ENCODE measurements around the gene TEK.

The TEK gene

GRCh38 chr9:27118916-27119315 is 9.9 kb downstream of the TEK start:
- no peak for DNase-seq (ENCODE audit: low read depth in 4 of 4, low spot score in 1 of 4)

- DNase-seq (ENCODE audit: low read depth in 4 of 4, low spot score in 1 of 4): no peak
These were observed 15.1 kb downstream of the TEK start for GRCh38 chr9:27124151-27124550.

GRCh38 chr9:27125030-27125429 is 16.0 kb downstream of the TEK start:
- no peak for DNase-seq (ENCODE audit: low read depth in 4 of 4, low spot score in 1 of 4)

GRCh38 chr9:27125936-27126335 is 16.9 kb downstream of the TEK start:
- DNase-seq (ENCODE audit: low read depth in 4 of 4, low spot score in 1 of 4): no peak

- DNase-seq (ENCODE audit: low read depth in 4 of 4, low spot score in 1 of 4): no peak
These were observed 17.6 kb downstream of the TEK start for GRCh38 chr9:27126670-27127069.

- DNase-seq (ENCODE audit: low read depth in 4 of 4, low spot score in 1 of 4): no peak
These were observed 20.2 kb downstream of the TEK start for GRCh38 chr9:27129221-27129620.

- DNase-seq (ENCODE audit: low read depth in 4 of 4, low spot score in 1 of 4): no peak
These were observed 22.7 kb downstream of the TEK start for GRCh38 chr9:27131731-27132130.

- no peak for DNase-seq (ENCODE audit: low read depth in 4 of 4, low spot score in 1 of 4)
These were observed 24.8 kb downstream of the TEK start for GRCh38 chr9:27133817-27134216.

GRCh38 chr9:27142299-27142930 is 33.4 kb downstream of the TEK start:
- DNase-seq (ENCODE audit: low read depth in 4 of 4, low spot score in 1 of 4): no peak

- no peak for DNase-seq (ENCODE audit: low read depth in 4 of 4, low spot score in 1 of 4)
These were observed 36.1 kb downstream of the TEK start for GRCh38 chr9:27145143-27145542.

GRCh38 chr9:27149651-27150050 is 40.6 kb downstream of the TEK start:
- no peak for DNase-seq (ENCODE audit: low read depth in 4 of 4, low spot score in 1 of 4)

- DNase-seq (ENCODE audit: low read depth in 4 of 4, low spot score in 1 of 4): no peak
These were observed 41.9 kb downstream of the TEK start for GRCh38 chr9:27150746-27151406.

- DNase-seq (ENCODE audit: low read depth in 4 of 4, low spot score in 1 of 4): no peak
These were observed 42.8 kb downstream of the TEK start for GRCh38 chr9:27151693-27152404.

GRCh38 chr9:27152405-27152718 is 43.3 kb downstream of the TEK start:
- no peak for DNase-seq (ENCODE audit: low read depth in 4 of 4, low spot score in 1 of 4)

GRCh38 chr9:27154908-27155307 is 45.9 kb downstream of the TEK start:
- no peak for DNase-seq (ENCODE audit: low read depth in 4 of 4, low spot score in 1 of 4)

- DNase-seq (ENCODE audit: low read depth in 4 of 4, low spot score in 1 of 4): no peak
These were observed 48.1 kb downstream of the TEK start for GRCh38 chr9:27157097-27157496.

- DNase-seq (ENCODE audit: low read depth in 4 of 4, low spot score in 1 of 4): no peak
These were observed 48.7 kb downstream of the TEK start for GRCh38 chr9:27157736-27158135.

GRCh38 chr9:27160636-27161035 is 51.6 kb downstream of the TEK start:
- no peak for DNase-seq (ENCODE audit: low read depth in 4 of 4, low spot score in 1 of 4)

GRCh38 chr9:27162045-27162444 is 53.0 kb downstream of the TEK start:
- DNase-seq (ENCODE audit: low read depth in 4 of 4, low spot score in 1 of 4): no peak

- no peak for DNase-seq (ENCODE audit: low read depth in 4 of 4, low spot score in 1 of 4)
These were observed 56.0 kb downstream of the TEK start for GRCh38 chr9:27165068-27165467.

GRCh38 chr9:27165670-27166069 is 56.6 kb downstream of the TEK start:
- no peak for DNase-seq (ENCODE audit: low read depth in 4 of 4, low spot score in 1 of 4)

- DNase-seq (ENCODE audit: low read depth in 4 of 4, low spot score in 1 of 4): no peak
These were observed 59.5 kb downstream of the TEK start for GRCh38 chr9:27168496-27168895.

GRCh38 chr9:27168951-27169350 is 59.9 kb downstream of the TEK start:
- DNase-seq (ENCODE audit: low read depth in 4 of 4, low spot score in 1 of 4): no peak
